ENCODE results near the gene IBSP. TPM values are rescaled to one million over a fixed set of nuclear protein-coding genes. Genes with fewer than 3 reads are reported as not detected.
A peak's percentile ranks its signal among the peaks of the same experiment; 100 is the strongest.

The IBSP gene
- total and polyA plus RNA-seq, 2 donors from 2014 or later: not detected

DNA sequence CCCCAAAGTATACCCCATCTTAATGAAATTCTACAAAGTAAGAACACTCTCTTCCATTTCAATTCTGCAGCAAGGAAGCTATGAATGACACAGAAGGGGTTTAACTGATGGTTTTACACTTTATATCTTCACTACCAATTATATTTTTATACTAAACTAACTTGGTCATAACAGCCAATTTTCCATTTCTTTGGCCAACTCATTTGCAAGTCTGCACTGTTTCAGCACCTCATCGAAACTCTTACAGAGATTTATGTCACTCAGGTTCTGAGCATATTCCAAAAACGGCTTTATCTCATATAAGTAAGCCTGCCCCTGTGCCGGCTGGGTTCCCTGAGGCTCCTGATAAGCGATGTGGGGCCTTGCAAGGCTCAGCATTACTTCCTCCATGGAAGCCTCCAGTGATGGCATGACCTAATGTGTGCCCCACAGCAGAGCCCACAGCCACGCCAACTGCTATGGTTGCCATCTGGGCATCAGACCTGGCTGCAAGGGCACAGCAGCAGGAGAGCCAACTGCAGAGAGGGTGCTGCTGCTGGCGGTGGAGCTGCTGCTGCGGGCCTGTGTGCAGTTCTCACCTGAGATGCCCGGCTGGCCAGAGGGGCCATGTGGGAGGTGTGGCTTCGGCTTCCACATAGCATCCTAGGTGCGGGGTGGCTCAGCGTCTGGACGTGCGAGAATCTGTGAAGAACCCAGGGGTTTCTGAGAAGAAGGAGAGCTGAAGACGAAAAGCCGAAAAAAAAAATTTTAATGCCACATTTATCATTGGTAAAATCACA, 13.4 kb upstream of the IBSP start:
- no peak overlapping the region for H3K4me3 ChIP-seq (ENCODE audit: low read length in 3 of 3)
- H3K27ac ChIP-seq (ENCODE audit: low read depth in 2 of 2, low read length in 2 of 2): no peak overlapping the region
- no peaks in the 10 kb centered on the region for H3K27me3 ChIP-seq (ENCODE audit: control insufficient read depth, insufficient read depth, low read length)
- H3K9ac ChIP-seq (ENCODE audit: low read length in 3 of 3): no peak overlapping the region
- TF ChIP-seq, protein P1, sequence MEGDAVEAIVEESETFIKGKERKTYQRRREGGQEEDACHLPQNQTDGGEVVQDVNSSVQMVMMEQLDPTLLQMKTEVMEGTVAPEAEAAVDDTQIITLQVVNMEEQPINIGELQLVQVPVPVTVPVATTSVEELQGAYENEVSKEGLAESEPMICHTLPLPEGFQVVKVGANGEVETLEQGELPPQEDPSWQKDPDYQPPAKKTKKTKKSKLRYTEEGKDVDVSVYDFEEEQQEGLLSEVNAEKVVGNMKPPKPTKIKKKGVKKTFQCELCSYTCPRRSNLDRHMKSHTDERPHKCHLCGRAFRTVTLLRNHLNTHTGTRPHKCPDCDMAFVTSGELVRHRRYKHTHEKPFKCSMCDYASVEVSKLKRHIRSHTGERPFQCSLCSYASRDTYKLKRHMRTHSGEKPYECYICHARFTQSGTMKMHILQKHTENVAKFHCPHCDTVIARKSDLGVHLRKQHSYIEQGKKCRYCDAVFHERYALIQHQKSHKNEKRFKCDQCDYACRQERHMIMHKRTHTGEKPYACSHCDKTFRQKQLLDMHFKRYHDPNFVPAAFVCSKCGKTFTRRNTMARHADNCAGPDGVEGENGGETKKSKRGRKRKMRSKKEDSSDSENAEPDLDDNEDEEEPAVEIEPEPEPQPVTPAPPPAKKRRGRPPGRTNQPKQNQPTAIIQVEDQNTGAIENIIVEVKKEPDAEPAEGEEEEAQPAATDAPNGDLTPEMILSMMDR (IDR thresholded peaks at IDR 0.05; ENCODE audit: borderline replicate concordance, extremely low read depth, insufficient read depth): no peak
- H3K9me3 ChIP-seq (ENCODE audit: control insufficient read depth in 2 of 3, insufficient read depth in 1 of 3, low read length in 3 of 3): no peaks in the 10 kb centered on the region
- DNase-seq (peak in 1 of 5 donors; percentile 58), FAIRE-seq (no peak)
- intact Hi-C loops (cut with DNase I): no loop called here
- no peaks in the 10 kb centered on the region for H3K36me3 ChIP-seq (ENCODE audit: control insufficient read depth in 2 of 3, insufficient read depth in 3 of 3, low read length in 3 of 3)
- H3K4me1 ChIP-seq (ENCODE audit: control insufficient read depth in 2 of 3, insufficient read depth in 2 of 3, low read depth in 1 of 3, low read length in 3 of 3): no peaks in the 10 kb centered on the region

DNA sequence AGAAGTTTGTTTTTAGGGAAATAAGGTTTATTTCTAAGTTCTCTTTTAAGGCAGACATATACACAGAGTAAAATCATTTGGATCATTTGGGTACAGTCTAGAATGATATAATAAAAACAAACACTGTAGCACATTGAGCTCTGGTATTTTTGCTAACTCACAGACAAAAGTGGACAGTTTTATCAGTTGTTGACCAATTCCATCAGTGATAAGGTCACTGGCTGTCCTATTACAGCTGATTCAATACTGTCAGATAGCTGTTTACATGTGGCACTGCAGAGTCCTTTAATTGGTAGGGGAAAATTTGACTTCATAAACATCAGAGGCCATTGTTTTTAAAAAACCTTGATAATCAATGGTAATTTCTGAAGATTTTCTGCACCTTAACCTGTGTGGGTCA, 3.5 kb downstream of the IBSP start:
- FAIRE-seq (no peak), DNase-seq (no peak)
- no peak overlapping the region for H3K9ac ChIP-seq (ENCODE audit: low read length in 3 of 3)
- TF ChIP-seq, protein P1 (IDR thresholded peaks at IDR 0.05; ENCODE audit: borderline replicate concordance, extremely low read depth, insufficient read depth): no peak
- H3K4me3 ChIP-seq (ENCODE audit: low read length in 3 of 3): no peak overlapping the region
- no peaks in the 10 kb centered on the region for H3K36me3 ChIP-seq (ENCODE audit: control insufficient read depth in 2 of 3, insufficient read depth in 3 of 3, low read length in 3 of 3)
- no peaks in the 10 kb centered on the region for H3K27me3 ChIP-seq (ENCODE audit: control insufficient read depth, insufficient read depth, low read length)
- no peaks in the 10 kb centered on the region for H3K9me3 ChIP-seq (ENCODE audit: control insufficient read depth in 2 of 3, insufficient read depth in 1 of 3, low read length in 3 of 3)
- no peaks in the 10 kb centered on the region for H3K4me1 ChIP-seq (ENCODE audit: control insufficient read depth in 2 of 3, insufficient read depth in 2 of 3, low read depth in 1 of 3, low read length in 3 of 3)
- intact Hi-C loops (cut with DNase I): no loop called here
- no peak overlapping the region for H3K27ac ChIP-seq (ENCODE audit: low read depth in 2 of 2, low read length in 2 of 2)

DNA sequence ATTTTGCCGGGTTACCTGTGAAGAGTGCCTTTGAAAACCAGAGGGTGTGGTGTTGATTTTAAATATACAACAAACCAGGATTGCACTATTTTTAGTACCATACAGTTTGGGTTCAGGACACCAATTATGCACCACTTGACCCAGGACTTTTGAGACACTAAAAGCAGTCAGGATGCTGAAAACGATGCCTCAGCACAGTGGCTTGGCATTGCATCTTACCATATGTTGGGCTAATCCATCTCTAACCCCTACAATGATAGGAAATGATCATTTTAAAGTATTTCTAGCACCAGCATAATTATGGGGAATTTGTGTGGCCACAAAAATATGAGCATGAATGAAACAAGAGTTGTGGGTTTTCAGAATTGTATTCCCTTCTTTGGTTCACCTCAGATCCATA, 4.1 kb downstream of the IBSP start:
- Histone ChIP-seq H3K9me3 (ENCODE audit: control insufficient read depth in 2 of 3, insufficient read depth in 1 of 3, low read length in 3 of 3) (no peaks in the 10 kb centered on the region), H3K27me3 (ENCODE audit: control insufficient read depth, insufficient read depth, low read length) (no peaks in the 10 kb centered on the region), H3K4me3 (ENCODE audit: low read length in 3 of 3) (no peak overlapping the region), H3K4me1 (ENCODE audit: control insufficient read depth in 2 of 3, insufficient read depth in 2 of 3, low read depth in 1 of 3, low read length in 3 of 3) (no peaks in the 10 kb centered on the region), H3K36me3 (ENCODE audit: control insufficient read depth in 2 of 3, insufficient read depth in 3 of 3, low read length in 3 of 3) (no peaks in the 10 kb centered on the region), H3K27ac (ENCODE audit: low read depth in 2 of 2, low read length in 2 of 2) (no peak overlapping the region), H3K9ac (ENCODE audit: low read length in 3 of 3) (no peak overlapping the region)
- FAIRE-seq (no peak), DNase-seq (no peak)
- intact Hi-C loops (cut with DNase I): no loop called here
- TF ChIP-seq, protein P1 (IDR thresholded peaks at IDR 0.05; ENCODE audit: borderline replicate concordance, extremely low read depth, insufficient read depth): no peak
